ENCODE results near the gene ZNF407. TPM values are rescaled to one million over a fixed set of nuclear protein-coding genes. Genes with fewer than 3 reads are reported as not detected.

ZNF407 gene
- total and polyA plus RNA-seq, 2 of the 13 experiments (the other 11 are each of a cell fraction or from before 2014, with no cell fraction given) = 2.3 to 8.7 TPM

DNA sequence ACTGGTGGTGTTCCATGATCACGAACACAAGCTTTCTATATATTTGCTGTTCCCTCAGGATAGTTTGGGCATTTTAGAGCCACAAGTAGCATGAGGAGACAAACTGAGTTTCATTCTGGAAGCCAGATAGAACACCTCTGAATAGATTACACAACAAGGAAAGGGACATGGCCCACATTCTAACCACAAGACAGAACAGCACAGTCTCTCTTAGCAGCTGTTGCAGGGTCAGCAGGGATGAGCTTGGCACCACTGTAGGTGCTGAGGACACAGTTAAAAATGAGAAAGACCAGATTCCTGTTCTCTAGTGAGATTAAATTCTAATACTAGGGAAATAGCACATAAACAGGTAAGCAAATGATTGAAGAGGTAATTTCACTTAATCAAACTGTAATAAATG is 235.3 kb downstream of the ZNF407 start (continued):
- TF ChIP-seq ZHX2 (IDR thresholded peaks at IDR 0.05; ENCODE audit: low read depth) (no peak), ZHX2 (CRISPR knock-in tag; IDR thresholded peaks at IDR 0.05; ENCODE audit: borderline replicate concordance) (no peak), NCOA1 (CRISPR knock-in tag; IDR thresholded peaks at IDR 0.05) (no peak), ZNF256 (CRISPR knock-in tag; conservative IDR thresholded peaks at IDR 0.05) (no peak), MAFK (conservative IDR thresholded peaks at IDR 0.05 in 1 of 2, IDR thresholded peaks at IDR 0.05 in 1 of 2; ENCODE audit: low read length in 2 of 2) (no peak), ZNF83 (CRISPR knock-in tag; IDR thresholded peaks at IDR 0.05; ENCODE audit: borderline replicate concordance) (no peak), NR3C1 (CRISPR knock-in tag; IDR thresholded peaks at IDR 0.05) (no peak), RBFOX2 (IDR thresholded peaks at IDR 0.05; ENCODE audit: low read depth, low read length) (no peak), HMGXB4 (CRISPR knock-in tag; IDR thresholded peaks at IDR 0.05; ENCODE audit: borderline replicate concordance in 1 of 2, low read depth in 1 of 2) (no peak), TSC22D2 (CRISPR knock-in tag; IDR thresholded peaks at IDR 0.05; ENCODE audit: borderline replicate concordance) (no peak), CHD2 (IDR thresholded peaks at IDR 0.05; ENCODE audit: low read depth, low read length) (no peak), ZNF136 (CRISPR knock-in tag; IDR thresholded peaks at IDR 0.05; ENCODE audit: low read depth) (no peak)
- TF ChIP-seq, protein P1, sequence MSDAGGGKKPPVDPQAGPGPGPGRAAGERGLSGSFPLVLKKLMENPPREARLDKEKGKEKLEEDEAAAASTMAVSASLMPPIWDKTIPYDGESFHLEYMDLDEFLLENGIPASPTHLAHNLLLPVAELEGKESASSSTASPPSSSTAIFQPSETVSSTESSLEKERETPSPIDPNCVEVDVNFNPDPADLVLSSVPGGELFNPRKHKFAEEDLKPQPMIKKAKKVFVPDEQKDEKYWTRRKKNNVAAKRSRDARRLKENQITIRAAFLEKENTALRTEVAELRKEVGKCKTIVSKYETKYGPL (CRISPR knock-in tag; IDR thresholded peaks at IDR 0.05) = no peak
